H1 (cell line): ENCODE data around the gene GRM1. TPM values are rescaled to one million over a fixed set of nuclear protein-coding genes. Genes with fewer than 3 reads are reported as not detected.

Experiments used
- FOSL1 ChIP-seq: IDR thresholded peaks from 2 replicates; pipeline ENCODE4 v1.6.1; 2011; ENCODE audit warnings: mild to moderate bottlenecking, low read depth, low read length, moderate library complexity; ENCODE audit not compliant: insufficient read depth
- JUN ChIP-seq: IDR thresholded peaks from 2 replicates; pipeline ENCODE4 v1.6.1; 2011; ENCODE audit warnings: low read depth, mild to moderate bottlenecking, improper control_type of control experiment, low read length
- RNF2 ChIP-seq: fragments of 200-900, 300-1000 bp; sonication (generic); IDR thresholded peaks from 2 replicates; pipeline ENCODE4 v1.7.1; 2016; ENCODE audit warnings: borderline replicate concordance, low read depth, mild to moderate bottlenecking, antibody characterized with exemption, low read length; ENCODE audit not compliant: poor library complexity, severe bottlenecking; ENCODE audit errors: missing control alignments
- SP1 ChIP-seq: IDR thresholded peaks from 2 replicates; pipeline ENCODE4 v1.6.1; 2011; ENCODE audit warnings: low read depth, low read length
- TAF1 ChIP-seq: IDR thresholded peaks from 2 replicates; pipeline ENCODE4 v1.6.1; 2011; ENCODE audit warnings: mild to moderate bottlenecking, low read depth, low read length
- polyA plus RNA-seq, 7 experiments: library from polyadenylated mRNA; depleted of rRNA in 3 of 7; stranded (reverse) in 5 of 7; unstranded in 2 of 7; fragments of >200 nt in 5 of 7; fragments of 200-250 nt in 2 of 7; gene quantifications; 1 replicate in 5 of 7; 2 replicates in 1 of 7; 4 replicates in 1 of 7; pipeline versions ENCODE4 v1.2.1 to v1.2.3, GENCODE V29; 2011 to 2013; ENCODE audit warnings: missing spikeins in 2 of 7, mixed read lengths in 2 of 7
- total RNA-seq: library from RNA; stranded (reverse); fragmentation: NEBNext Ultra II Directional; extraction: Animal tissue kit (Norgen Biotek cat#: 25700); gene quantifications from 2 replicates; pipeline ENCODE4 v1.2.1, GENCODE V29; 2021

The GRM1 gene
- total and polyA plus RNA-seq, 2 of the 8 experiments (the other 6 are each of a cell fraction or from before 2014, with no cell fraction given) = 0.15 to 1.3 TPM

DNA sequence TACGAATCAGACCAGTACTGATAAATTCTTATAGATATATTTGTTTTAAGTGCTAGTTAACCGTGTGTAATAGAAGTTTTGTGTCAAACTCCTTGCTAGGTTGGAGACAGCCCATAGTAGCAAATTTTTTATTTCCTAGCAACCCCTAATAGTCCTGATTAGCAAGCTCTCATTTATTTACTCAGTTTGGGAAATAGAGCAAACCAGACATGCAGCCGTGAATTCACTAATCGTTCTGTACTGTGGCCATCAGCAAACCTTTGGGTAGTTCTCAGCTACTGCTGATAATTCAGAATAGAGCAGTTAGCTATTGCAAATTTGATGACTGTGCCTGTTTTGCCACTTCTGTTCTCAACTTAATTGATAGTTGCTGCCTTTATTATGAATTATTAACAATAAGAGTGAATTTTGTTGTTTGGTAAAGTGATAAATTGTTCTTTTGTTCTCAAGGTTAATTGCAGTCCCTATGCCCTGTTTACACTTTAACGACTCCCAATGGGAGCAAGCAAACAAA, 215.8 kb downstream of the GRM1 start (continued):
- TF ChIP-seq RNF2 (no peak), TAF1 (no peak), SP1 (no peak), JUN (no peak), FOSL1 (no peak)
